Heart left ventricle (tissue), 16 donors: Measurements from ENCODE around the gene MAGI1. TPM values are rescaled to one million over a fixed set of nuclear protein-coding genes. Genes with fewer than 3 reads are reported as not detected.

Experiments used
- ATAC-seq, 4 donors: fragments of 200-7000 bp; cut with Tn5 transposase; one replicate each; pipeline ENCODE4 v1.9.1; 2020 to 2022; ENCODE audit warnings: moderate library complexity in 4 of 4, mild to moderate bottlenecking in 3 of 4, moderate number of reproducible peaks in 1 of 4
- DNase-seq, 5 donors: peaks; one replicate each; pipeline ENCODE4 v3.0.0-alpha.2; 2020
- H3K27ac ChIP-seq, 12 donors: fragments of 200-600 bp; sonication (generic) in 4 of 12; one replicate each; pipeline versions ENCODE4 v1.5.0 to v1.8.0; 2016 to 2022; ENCODE audit warnings: mild to moderate bottlenecking in 2 of 12
- H3K27me3 ChIP-seq, 9 donors: fragments of 200-600 bp; sonication (generic) in 2 of 9; one replicate each; pipeline versions ENCODE4 v1.5.1 to v1.8.0; 2016 to 2022; ENCODE audit warnings: mild to moderate bottlenecking in 3 of 9
- H3K36me3 ChIP-seq, 9 donors: fragments of 200-600 bp; sonication (generic) in 2 of 9; one replicate each; pipeline versions ENCODE4 v1.5.0 to v1.8.0; 2018 to 2022; ENCODE audit warnings: mild to moderate bottlenecking in 2 of 9
- H3K4me1 ChIP-seq, 12 donors: fragments of 200-600 bp; sonication (generic) in 4 of 12; one replicate each; pipeline versions ENCODE4 v1.5.0 to v1.8.0; 2016 to 2022; ENCODE audit warnings: mild to moderate bottlenecking in 3 of 12
- H3K4me3 ChIP-seq, 12 donors: fragments of 200-600 bp; sonication (generic) in 4 of 12; one replicate each; pipeline versions ENCODE4 v1.5.0 to v1.8.0; 2017 to 2022; ENCODE audit warnings: mild to moderate bottlenecking in 9 of 12, moderate library complexity in 4 of 12
- H3K9me3 ChIP-seq, 12 donors: fragments of 200-600 bp; sonication (generic) in 4 of 12; one replicate each; pipeline versions ENCODE4 v1.5.0 to v1.8.0; 2016 to 2022; ENCODE audit warnings: mild to moderate bottlenecking in 1 of 12
- CTCF ChIP-seq, 12 donors: fragments of 200-600 bp; sonication (generic) in 4 of 12; IDR thresholded peaks; one replicate each; pipeline versions ENCODE4 v1.5.0 to v1.8.0; 2018 to 2022; ENCODE audit warnings: antibody characterized with exemption in 12 of 12, mild to moderate bottlenecking in 5 of 12
- POLR2A ChIP-seq, 2 donors: fragments of 450-650 bp; IDR thresholded peaks; one replicate each; pipeline ENCODE4 v1.6.1; 2017; ENCODE audit warnings: antibody characterized with exemption in 2 of 2, mild to moderate bottlenecking in 2 of 2, moderate library complexity in 2 of 2
- WGBS, 4 donors: extraction: QIAGEN DNeasy Blood & Tissue Kit in 2 of 4; methylation state at CpG; one replicate each; pipeline versions ENCODE4 v1.1.5 to v1.1.7; 2013 to 2018; 5-methylcytosine and 5-hydroxymethylcytosine counted together
- intact Hi-C, 10 donors: fragments of 100-400 bp; cut with DNase I; formaldehyde crosslinking; loops; one replicate each; pipeline versions ENCODE4 v1.11.1 to v1.14.2; 2022
- polyA plus RNA-seq, 2 donors: library from polyadenylated mRNA; stranded (reverse); fragments of 200-250 nt; gene quantifications; one replicate each; pipeline ENCODE4 v1.2.3, GENCODE V29; 2013
- total RNA-seq, 9 donors: library from RNA; depleted of rRNA in 2 of 9; stranded (reverse); fragments of >200 nt in 2 of 9; fragmentation: NEBNext Ultra II Directional in 3 of 9; extraction: Animal tissue kit (Norgen Biotek cat#: 25700) in 3 of 9; gene quantifications; one replicate each; pipeline versions ENCODE4 v1.1.0 to v1.2.4, GENCODE V29; 2016 to 2023
- donor health status: ischemic (EF 13 %, LVEDD 7.1; RV severe dilation, severe dysfunction).
- donor health status: healthy with polysubstance abuse.
- donor health status: DM: no; HTN: yes; CAD: no.
- donor health status: DM: no; HTN: no; CAD: no.
- donor health status: ischemic (EF 25% LVEDD 6.9; RV normal size, moderate dysfunction).
- donor health status: ischemic (EF 25% LVEDD 5.7; RV mildly dilated, moderate dysfunction).
- donor health status: healthy.
- donor health status: DM: yes; HTN: yes; CAD: no.
- donor health status: ischemic (EF 35%, LVEDD 5.7; RV mildly dilated, moderate dysfunction).
- donor health status: nonischemic (EF 11% LVEDD 7.7; RV severe dilation, severe dysfunction).
- donor health status: DM: yes; HTN: yes; CAD: no.
- donor health status: PGD.
- donor health status: ischemic (EF 29% LVEDD 5.4; RV normal size, mild dysfunction).
- donor health status: nonischemic (EF 23%, LVEDD 6.1; RV moderate dilation, normal function).

Gene MAGI1
- total and polyA plus RNA-seq, 11 donors, result 18.5 to 52.1 (median 31.4) TPM

GRCh38 chr3:65535260-65535659 lies 503.5 kb downstream of the MAGI1 start:
- DNase-seq, result no peak
- Histone ChIP-seq H3K4me1 (peaks cover 0 to 53% (median 21%) of the 10 kb centered on the region in 12 donors), H3K9me3 (no peaks in the 10 kb centered on the region), H3K27ac (no peak overlapping the region), H3K36me3 (no peaks in the 10 kb centered on the region), H3K27me3 (no peaks in the 10 kb centered on the region), H3K4me3 (no peak overlapping the region)
- intact Hi-C loops, result no loop called here
- TF ChIP-seq POLR2A (IDR thresholded peaks at IDR 0.05), result no peak
- TF ChIP-seq CTCF (IDR thresholded peaks at IDR 0.05), result no peak
- ATAC-seq, result no peak
- 55 to 72% (median 64%) methylated on average over 2 of the region's 2 CpGs for WGBS, 4 donors

GRCh38 chr3:65534805-65535204 lies 503.9 kb downstream of the MAGI1 start:
- 44 to 61% (median 57%) methylated on average over 3 of the region's 3 CpGs for WGBS, 4 donors
- ATAC-seq, result peak; percentile 69 to 85 (median 76)
- Histone ChIP-seq H3K4me3 (no peak overlapping the region), H3K4me1 (peaks cover 0 to 52% (median 19%) of the 10 kb centered on the region in 12 donors), H3K27ac (no peak overlapping the region), H3K36me3 (no peaks in the 10 kb centered on the region), H3K27me3 (no peaks in the 10 kb centered on the region), H3K9me3 (no peaks in the 10 kb centered on the region)
- DNase-seq, result no peak
- TF ChIP-seq POLR2A (IDR thresholded peaks at IDR 0.05) (no peak), CTCF (IDR thresholded peaks at IDR 0.05) (no peak)
- intact Hi-C loops, result no loop called here

GRCh38 chr3:65532749-65533148 lies 506.0 kb downstream of the MAGI1 start:
- intact Hi-C loops, result no loop called here

GRCh38 chr3:65532215-65532614 lies 506.5 kb downstream of the MAGI1 start:
- peaks cover 0 to 41% (median 19%) of the 10 kb centered on the region in 12 donors for H3K4me1 ChIP-seq
- intact Hi-C loops, result no loop called here
- TF ChIP-seq CTCF (IDR thresholded peaks at IDR 0.05), result no peak
- no peak for TF ChIP-seq POLR2A (IDR thresholded peaks at IDR 0.05)
- ATAC-seq, result peak in 1 of 4 donors; percentile 58
- no peaks in the 10 kb centered on the region for H3K27me3 ChIP-seq
- H3K36me3 ChIP-seq, result no peaks in the 10 kb centered on the region
- no peak overlapping the region for H3K27ac ChIP-seq
- 42 to 47% (median 42%) methylated on average over 4 of the region's 4 CpGs for WGBS, 4 donors
- no peak overlapping the region for H3K4me3 ChIP-seq
- no peaks in the 10 kb centered on the region for H3K9me3 ChIP-seq
- no peak for DNase-seq

More at GRCh38 chr3:65532749-65533148, 506.0 kb downstream of the MAGI1 start:
- Histone ChIP-seq H3K36me3 (no peaks in the 10 kb centered on the region), H3K27me3 (no peaks in the 10 kb centered on the region), H3K27ac (no peak overlapping the region), H3K4me3 (no peak overlapping the region), H3K9me3 (no peaks in the 10 kb centered on the region), H3K4me1 (peaks cover 0 to 41% (median 19%) of the 10 kb centered on the region in 12 donors)
- ATAC-seq, result no peak
- 80 to 85% (median 83%) methylated on average over 6 of the region's 6 CpGs for WGBS, 4 donors
- DNase-seq, result no peak
- TF ChIP-seq CTCF (IDR thresholded peaks at IDR 0.05), result no peak
- TF ChIP-seq POLR2A (IDR thresholded peaks at IDR 0.05), result no peak
